Middle frontal gyrus (tissue), 1 donor: Measurements from ENCODE around the gene LRRTM3.

Experiments
- DNase-seq: peaks from one replicate; pipeline ENCODE4 v3.0.0-alpha.2; 2015; ENCODE audit warnings: low spot score; ENCODE audit errors: extremely low spot score

Gene LRRTM3

DNA sequence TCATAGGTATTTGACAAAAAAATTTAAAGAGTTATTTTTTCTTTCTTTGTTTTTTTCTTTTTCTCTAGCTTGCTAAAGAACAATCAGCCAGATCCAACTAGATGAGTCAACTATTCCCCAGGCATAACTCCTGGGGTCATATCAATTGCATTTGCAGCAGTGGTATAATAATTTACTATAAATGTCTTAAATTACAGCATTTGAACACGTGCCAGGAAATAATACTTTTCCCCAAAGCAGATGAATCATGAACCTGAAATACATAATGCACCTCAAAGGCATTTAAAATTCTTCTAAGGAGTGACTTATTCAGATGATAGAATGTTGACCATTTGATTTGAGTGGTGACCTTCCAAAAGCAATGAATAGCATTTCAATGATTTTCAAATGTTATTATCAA, 190.1 kb downstream of the LRRTM3 start:
- no peak for DNase-seq

DNA sequence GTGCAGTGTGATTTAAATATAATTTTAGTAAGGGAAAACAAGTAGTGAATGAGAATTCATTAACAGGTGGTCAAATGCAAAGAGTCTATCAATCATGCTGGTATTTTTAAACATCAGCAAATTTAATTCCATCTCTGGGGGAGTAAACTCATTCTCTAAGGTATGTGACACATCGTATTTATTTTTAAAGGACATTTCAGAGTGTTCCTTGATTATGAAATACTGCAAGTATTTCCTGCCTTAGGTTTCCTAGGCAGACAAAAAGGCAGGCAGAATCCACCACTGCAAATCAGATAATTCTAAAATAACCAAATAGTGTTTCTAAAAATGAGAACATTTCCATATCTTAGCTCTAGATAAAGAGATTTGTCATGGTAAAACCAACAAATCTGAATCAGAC, 193.8 kb downstream of the LRRTM3 start:
- no peak for DNase-seq

DNA sequence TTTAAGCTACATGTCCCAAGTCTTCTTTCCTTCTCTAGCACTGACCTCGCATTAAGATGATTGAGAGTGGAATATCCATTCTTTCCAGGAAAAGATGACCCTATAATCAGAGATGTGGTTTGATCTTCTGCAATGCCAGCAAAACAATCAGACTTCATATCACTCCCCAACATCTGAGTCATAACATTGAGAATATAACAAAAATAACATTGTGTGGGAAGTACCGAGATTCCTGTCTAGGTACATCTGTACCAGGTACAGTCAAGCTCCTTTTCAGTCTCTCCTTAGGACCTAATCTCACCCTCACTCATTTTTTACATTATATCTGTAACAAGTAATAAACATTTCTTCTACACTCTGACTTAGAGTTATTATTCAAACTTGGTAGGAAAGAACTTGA, 201.6 kb downstream of the LRRTM3 start:
- no peak for DNase-seq

DNA sequence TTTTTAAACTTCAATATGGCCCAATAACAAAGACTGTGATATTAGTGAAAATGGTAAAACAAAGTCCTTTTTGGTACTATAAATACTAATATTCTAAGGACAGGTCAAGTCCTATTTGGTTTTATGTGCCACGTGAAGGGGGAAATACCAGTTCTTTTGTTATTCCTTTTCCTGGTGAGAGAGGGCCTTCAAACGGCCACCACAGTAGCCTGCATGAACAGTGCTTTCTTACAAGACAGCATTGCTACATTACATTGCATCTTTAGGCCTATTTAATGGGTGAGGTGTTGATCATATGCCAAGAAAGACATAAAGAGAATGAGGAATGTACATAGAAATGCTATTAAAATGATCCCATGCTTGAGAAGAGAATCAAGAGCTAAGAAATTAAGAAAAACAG, 214.8 kb downstream of the LRRTM3 start:
- DNase-seq = no peak

DNA sequence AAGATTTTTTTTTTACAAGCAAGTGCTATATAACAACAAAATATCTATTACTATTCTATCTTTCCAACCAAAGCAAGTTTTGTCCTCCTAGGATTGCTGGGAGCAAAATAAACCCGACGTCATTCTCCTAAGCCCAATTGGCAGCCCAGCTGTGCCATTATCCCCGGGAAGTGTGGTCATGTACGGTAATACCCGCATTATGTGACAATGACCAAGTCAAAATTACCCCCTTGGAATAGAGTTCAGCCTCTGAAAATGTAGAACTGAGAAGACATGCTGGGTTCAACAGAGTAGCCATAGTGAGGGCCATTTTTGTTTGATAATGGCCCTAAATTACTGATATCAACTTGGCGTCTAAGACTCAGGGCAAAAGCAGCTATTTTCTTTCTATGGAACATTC, 215.5 kb downstream of the LRRTM3 start:
- DNase-seq = no peak

DNA sequence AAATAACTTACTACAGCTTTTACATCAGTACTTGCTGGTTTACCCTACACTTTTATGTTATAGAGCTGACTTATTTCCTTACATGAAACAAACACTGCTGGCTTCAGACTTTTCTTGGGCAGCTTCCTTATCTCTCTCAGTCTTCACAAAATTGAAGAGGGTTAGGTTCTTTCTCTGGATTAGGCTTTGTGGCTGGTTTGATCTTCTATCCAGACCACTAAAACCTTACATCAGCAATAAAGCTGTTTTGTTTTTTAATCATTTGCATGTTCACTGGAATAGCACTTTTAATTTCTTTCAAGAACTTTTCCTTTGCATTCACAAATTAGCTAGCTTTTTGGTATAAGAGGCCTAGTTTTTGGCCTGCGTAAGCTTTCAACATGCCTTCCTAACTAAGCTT, 218.7 kb downstream of the LRRTM3 start:
- no peak for DNase-seq
